Transverse colon (tissue), 4 donors: ENCODE results near the gene PSMG1. TPM values are rescaled to one million over a fixed set of nuclear protein-coding genes. Genes with fewer than 3 reads are reported as not detected.

Source experiments
- DNase-seq: peaks from one replicate; pipeline ENCODE4 v3.0.0-alpha.2; 2019
- H3K27ac ChIP-seq, 4 donors: fragments of 200-600 bp; sonication (generic); 2 replicates each; pipeline ENCODE4 v1.5.1; 2016 to 2018; ENCODE audit warnings: inconsistent platforms in 4 of 4
- H3K27me3 ChIP-seq: fragments of 200-600 bp; sonication (generic); 2 replicates; pipeline ENCODE4 v1.5.1; 2017; ENCODE audit warnings: inconsistent platforms
- H3K36me3 ChIP-seq, 4 donors: fragments of 200-600 bp; sonication (generic); 2 replicates each; pipeline ENCODE4 v1.5.1; 2017 to 2019; ENCODE audit warnings: inconsistent platforms in 4 of 4
- H3K4me1 ChIP-seq, 4 donors: fragments of 200-600 bp; sonication (generic); 2 replicates each; pipeline ENCODE4 v1.5.1; 2017 to 2020; ENCODE audit warnings: inconsistent platforms in 4 of 4
- H3K4me3 ChIP-seq, 4 donors: fragments of 200-600 bp; sonication (generic); 1 replicate in 1 of 4; 2 replicates in 3 of 4; pipeline versions ENCODE4 v1.5.1 to v1.6.1; 2017 to 2019; ENCODE audit warnings: inconsistent platforms in 4 of 4
- H3K9me3 ChIP-seq, 2 donors: fragments of 200-600 bp; sonication (generic); 2 replicates each; pipeline ENCODE4 v1.5.1; 2017 to 2019; ENCODE audit warnings: inconsistent platforms in 2 of 2
- CTCF ChIP-seq, 5 experiments: fragments of 200-600 bp in 3 of 5; fragments of 450-650 bp in 2 of 5; sonication (generic) in 3 of 5; IDR thresholded peaks; 1 replicate in 2 of 5; 2 replicates in 3 of 5; pipeline ENCODE4 v1.5.1; 2016 to 2017; ENCODE audit warnings: antibody characterized with exemption in 5 of 5, inconsistent platforms in 3 of 5, mild to moderate bottlenecking in 2 of 5, moderate library complexity in 1 of 5
- EP300 ChIP-seq: sonication (generic); formaldehyde crosslinking; IDR thresholded peaks from one replicate; pipeline ENCODE4 v1.6.1; 2017; ENCODE audit warnings: antibody characterized with exemption, low read depth
- POLR2A ChIP-seq: fragments of 450-650 bp; IDR thresholded peaks from one replicate; pipeline ENCODE4 v1.6.1; 2016; ENCODE audit warnings: antibody characterized with exemption, mild to moderate bottlenecking, moderate library complexity
- POLR2AphosphoS5 ChIP-seq, 3 donors: sonication (generic); formaldehyde crosslinking; IDR thresholded peaks; one replicate each; pipeline ENCODE4 v1.6.1; 2016; ENCODE audit warnings: antibody characterized with exemption in 3 of 3
- WGBS, 2 donors: methylation state at CpG; one replicate each; pipeline ENCODE4 v1.1.5; 2018; ENCODE audit warnings: low coverage in 1 of 2; 5-methylcytosine and 5-hydroxymethylcytosine counted together
- in situ Hi-C, 4 donors: fragments of 200-750 bp; cut with MboI; loops; one replicate each; pipeline versions ENCODE4 v1.15.0 to v1.15.1; 2017; ENCODE audit warnings: low sequenced_read_pairs in 3 of 4, low pct_ligation_motif_present in 1 of 4, low pct_unique_long_range_greater_than_20kb in 1 of 4
- intact Hi-C: fragments of 100-400 bp; cut with DNase I; formaldehyde crosslinking; loops from one replicate; pipeline ENCODE4 v1.15.1; 2023; ENCODE audit warnings: low total_unique reads
- total RNA-seq, 4 donors: library from RNA; depleted of rRNA; stranded (reverse); fragments of >200 nt; gene quantifications; one replicate each; pipeline ENCODE4 v1.1.0, GENCODE V29; 2016

Gene PSMG1
- total RNA-seq, 4 donors from 2014 or later = 7.4 to 28.1 (median 20.2) TPM

GRCh38 chr21:39148975-39149374, 34.3 kb downstream of the PSMG1 start:
- TF ChIP-seq POLR2A = no peak
- no peak for TF ChIP-seq CTCF (IDR thresholded peaks at IDR 0.05)
- no peak for TF ChIP-seq EP300
- TF ChIP-seq POLR2AphosphoS5 (IDR thresholded peaks at IDR 0.05) = no peak
- Histone ChIP-seq H3K9me3 (no peaks in the 10 kb centered on the region), H3K4me3 (no peak overlapping the region), H3K36me3 (no peaks in the 10 kb centered on the region), H3K4me1 (no peaks in the 10 kb centered on the region), H3K27me3 (no peaks in the 10 kb centered on the region), H3K27ac (no peak overlapping the region)
- WGBS, 2 donors = 82 to 83% methylated on average over 2 of the region's 2 CpGs
- intact Hi-C loops = no loop called here
- no peak for DNase-seq
- in situ Hi-C loops = loop anchor here in 3 of 4 donors (10.0 to 25.0 kb wide), 3 partner anchors 414 to 644 kb away; no protein-coding TSS in a partner anchor

- Histone ChIP-seq H3K27ac (no peak overlapping the region), H3K36me3 (no peaks in the 10 kb centered on the region), H3K4me1 (no peaks in the 10 kb centered on the region), H3K27me3 (no peaks in the 10 kb centered on the region), H3K9me3 (no peaks in the 10 kb centered on the region), H3K4me3 (no peak overlapping the region)
- no peak for DNase-seq
- in situ Hi-C loops = loop anchor here in 3 of 4 donors (10.0 to 25.0 kb wide), 3 partner anchors 409 to 639 kb away; no protein-coding TSS in a partner anchor
- intact Hi-C loops = no loop called here
- TF ChIP-seq POLR2AphosphoS5 (IDR thresholded peaks at IDR 0.05) (no peak), POLR2A (no peak), EP300 (no peak), CTCF (IDR thresholded peaks at IDR 0.05) (no peak)
- 87% methylated on average over 3 of the region's 3 CpGs; no CpG with 5 or more reads in 1 of the 2 donors for WGBS, 2 donors
These were observed 39.1 kb downstream of the PSMG1 start for GRCh38 chr21:39144191-39144590.

DNA sequence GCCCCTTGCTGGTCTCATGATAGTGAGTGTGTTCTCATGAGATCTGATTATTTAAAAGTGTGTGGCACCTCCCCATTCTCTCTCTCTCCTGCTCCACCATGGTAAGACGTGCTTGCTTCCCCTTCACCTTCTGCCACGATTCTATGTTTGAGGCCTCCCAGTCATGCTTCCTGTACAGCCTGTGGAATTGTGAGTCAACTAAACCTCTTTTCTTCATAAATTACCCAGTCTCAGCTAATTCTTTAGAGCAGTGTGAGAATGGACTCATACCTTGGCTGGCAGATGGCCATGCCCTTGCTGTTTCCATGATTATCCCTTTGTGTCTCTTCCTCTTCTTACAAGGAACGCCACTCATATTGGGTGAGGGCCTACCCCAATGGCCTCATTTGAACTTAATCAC, 40.3 kb downstream of the PSMG1 start:
- H3K4me1 ChIP-seq = peaks cover 0 to 3% (median under 1%) of the 10 kb centered on the region in 4 donors
- no peaks in the 10 kb centered on the region for H3K36me3 ChIP-seq
- WGBS, 2 donors = 85% methylated on average over 2 to 3 of the region's 3 CpGs
- H3K9me3 ChIP-seq = no peaks in the 10 kb centered on the region
- no peak overlapping the region for H3K27ac ChIP-seq
- H3K27me3 ChIP-seq = no peaks in the 10 kb centered on the region
- intact Hi-C loops (no loop called here), in situ Hi-C loops (loop anchor here in 3 of 4 donors (10.0 to 25.0 kb wide), 3 partner anchors 408 to 638 kb away; no protein-coding TSS in a partner anchor)
- no peak for DNase-seq
- TF ChIP-seq POLR2A (no peak), EP300 (no peak), CTCF (IDR thresholded peaks at IDR 0.05) (no peak), POLR2AphosphoS5 (IDR thresholded peaks at IDR 0.05) (no peak)
- H3K4me3 ChIP-seq = no peak overlapping the region

GRCh38 chr21:39141502-39141901, 41.7 kb downstream of the PSMG1 start:
- WGBS, 2 donors = 47% methylated on average over 3 of the region's 3 CpGs; no CpG with 5 or more reads in 1 of the 2 donors
- peak; percentile 30 for DNase-seq
- TF ChIP-seq EP300 (no peak), CTCF (IDR thresholded peaks at IDR 0.05) (no peak), POLR2AphosphoS5 (IDR thresholded peaks at IDR 0.05) (peak; percentile 56 to 76 (median 61))
- intact Hi-C loops = no loop called here
- Histone ChIP-seq H3K27ac (peak overlapping the region in 2 of 4 donors; percentile 7 to 36), H3K9me3 (no peaks in the 10 kb centered on the region), H3K36me3 (no peaks in the 10 kb centered on the region), H3K27me3 (no peaks in the 10 kb centered on the region), H3K4me1 (peaks cover 0 to 6% (median 2%) of the 10 kb centered on the region in 4 donors), H3K4me3 (no peak overlapping the region)
- in situ Hi-C loops = loop anchor here in 3 of 4 donors (10.0 to 25.0 kb wide), 3 partner anchors 407 to 637 kb away; no protein-coding TSS in a partner anchor
